Measurements from ENCODE around the gene CORO2A. TPM values are rescaled to one million over a fixed set of nuclear protein-coding genes. Genes with fewer than 3 reads are reported as not detected.

CORO2A gene
- total RNA-seq, 1 donor from 2014 or later = 26.1 TPM

GRCh38 chr9:98108531-98109031 is 83.9 kb downstream of the CORO2A start:
- DNase-seq = no peak
- Histone ChIP-seq H3K4me3 (no peak overlapping the region), H3K36me3 (peaks cover 8% of the 10 kb centered on the region), H3K27me3 (ENCODE audit: low read depth) (no peaks in the 10 kb centered on the region), H3K4me1 (peaks cover 26% of the 10 kb centered on the region), H3K27ac (peak overlapping the region; percentile 63), H3K9me3 (no peaks in the 10 kb centered on the region)
- intact Hi-C loops (cut with DNase I) = no loop called here
- TF ChIP-seq CTCF (IDR thresholded peaks at IDR 0.05) = no peak
- peak; percentile 58 to 71 for ATAC-seq

- intact Hi-C loops (cut with DNase I) = no loop called here
- DNase-seq (no peak), ATAC-seq (peak; percentile 51 to 56)
- Histone ChIP-seq H3K27me3 (ENCODE audit: low read depth) (no peaks in the 10 kb centered on the region), H3K36me3 (peaks cover 8% of the 10 kb centered on the region), H3K4me3 (no peak overlapping the region), H3K27ac (peak overlapping the region; percentile 63), H3K4me1 (peaks cover 28% of the 10 kb centered on the region), H3K9me3 (no peaks in the 10 kb centered on the region)
- TF ChIP-seq CTCF (IDR thresholded peaks at IDR 0.05) = no peak
Measured at GRCh38 chr9:98107926-98108325, 84.5 kb downstream of the CORO2A start.

GRCh38 chr9:98105006-98105405 is 87.4 kb downstream of the CORO2A start:
- ATAC-seq = no peak
- Histone ChIP-seq H3K36me3 (peaks cover 8% of the 10 kb centered on the region), H3K27ac (peak overlapping the region; percentile 8), H3K27me3 (ENCODE audit: low read depth) (no peaks in the 10 kb centered on the region), H3K4me1 (peaks cover 55% of the 10 kb centered on the region), H3K9me3 (no peaks in the 10 kb centered on the region), H3K4me3 (no peak overlapping the region)
- TF ChIP-seq CTCF (IDR thresholded peaks at IDR 0.05) = no peak
- intact Hi-C loops (cut with DNase I) = no loop called here
- no peak for DNase-seq

- Histone ChIP-seq H3K9me3 (no peaks in the 10 kb centered on the region), H3K4me3 (no peak overlapping the region), H3K36me3 (peaks cover 11% of the 10 kb centered on the region), H3K27ac (peak overlapping the region; percentile 8), H3K27me3 (ENCODE audit: low read depth) (no peaks in the 10 kb centered on the region), H3K4me1 (peaks cover 60% of the 10 kb centered on the region)
- intact Hi-C loops (cut with DNase I) = no loop called here
- no peak for DNase-seq
- no peak for TF ChIP-seq CTCF (IDR thresholded peaks at IDR 0.05)
- peak; percentile 18 to 23 for ATAC-seq
Measured at GRCh38 chr9:98104445-98104881, 88.0 kb downstream of the CORO2A start.

GRCh38 chr9:98101868-98102273 is 90.6 kb downstream of the CORO2A start:
- DNase-seq (peak; percentile 75), ATAC-seq (peak; percentile 84 to 88)
- H3K9me3 ChIP-seq = no peaks in the 10 kb centered on the region
- no peak overlapping the region for H3K4me3 ChIP-seq
- peaks cover 46% of the 10 kb centered on the region for H3K4me1 ChIP-seq
- peaks cover 26% of the 10 kb centered on the region for H3K36me3 ChIP-seq
- H3K27ac ChIP-seq = peak overlapping the region; percentile 5
- intact Hi-C loops (cut with DNase I) = no loop called here
- TF ChIP-seq CTCF (IDR thresholded peaks at IDR 0.05) = no peak
- H3K27me3 ChIP-seq (ENCODE audit: low read depth) = no peaks in the 10 kb centered on the region
